Measurements from ENCODE around the gene ADRA2C. TPM values are rescaled to one million over a fixed set of nuclear protein-coding genes. Genes with fewer than 3 reads are reported as not detected.

ADRA2C gene
- total RNA-seq, 1 experiment from 2014 or later: not detected

GRCh38 chr4:3748136-3748898 lies 17.9 kb upstream of the ADRA2C start:
- Histone ChIP-seq H3F3A (ENCODE audit: low read length, unreplicated experiment) (peaks cover 17% of the 10 kb centered on the region), H3K4me2 (ENCODE audit: low read length) (no peak overlapping the region), H3K9me3 (ENCODE audit: low read length) (0 out of 2 replicates have a peak, but pooled peaks cover 4% of the 10 kb centered on the region), H3K4me3 (ENCODE audit: low read length) (no peak overlapping the region), H3K27me3 (ENCODE audit: low read length) (peaks cover 43% of the 10 kb centered on the region), H3K9me2 (replicated peaks; ENCODE audit: low read length) (no peaks in the 10 kb centered on the region), H3K9ac (ENCODE audit: low read length) (no peak overlapping the region), H3K4me1 (ENCODE audit: insufficient read depth, low read length) (no peaks in the 10 kb centered on the region), H2AFZ (ENCODE audit: low read length) (no peak overlapping the region), H4K20me1 (ENCODE audit: low read length) (no peaks in the 10 kb centered on the region), H3K27ac (ENCODE audit: low read length) (no peak overlapping the region), H3K79me2 (ENCODE audit: low read length) (no peaks in the 10 kb centered on the region), H3K36me3 (ENCODE audit: low read depth, low read length) (no peaks in the 10 kb centered on the region)
- TF ChIP-seq EZH2 (IDR thresholded peaks at IDR 0.05; ENCODE audit: low read length, unreplicated experiment): no peak
- TF ChIP-seq CTCF (conservative IDR thresholded peaks at IDR 0.05; ENCODE audit: low read depth, low read length): no peak
- no peak for TF ChIP-seq EZH2phosphoT487 (IDR thresholded peaks at IDR 0.05; ENCODE audit: borderline replicate concordance, low read length)
- ChIA-PET POLR2A (ENCODE audit: unreplicated experiment) (no interaction called here), CTCF (no interaction called here)
- no peak for ATAC-seq
- no TSS peak for BruUV-seq (replicated peaks)
- intact Hi-C loops (cut with micrococcal nuclease): no loop called here
- no peak for DNase-seq

GRCh38 chr4:3749081-3749480 lies 17.1 kb upstream of the ADRA2C start:
- no peaks in the 10 kb centered on the region for H4K20me1 ChIP-seq (ENCODE audit: low read length)
- ChIA-PET CTCF (no interaction called here), POLR2A (ENCODE audit: unreplicated experiment) (no interaction called here)
- no peaks in the 10 kb centered on the region for H3K9me2 ChIP-seq (replicated peaks; ENCODE audit: low read length)
- peaks cover 17% of the 10 kb centered on the region for H3F3A ChIP-seq (ENCODE audit: low read length, unreplicated experiment)
- no TSS peak for BruUV-seq (replicated peaks)
- H3K36me3 ChIP-seq (ENCODE audit: low read depth, low read length): no peaks in the 10 kb centered on the region
- ATAC-seq: no peak
- no peaks in the 10 kb centered on the region for H3K79me2 ChIP-seq (ENCODE audit: low read length)
- H3K4me3 ChIP-seq (ENCODE audit: low read length): no peak overlapping the region
- H3K4me1 ChIP-seq (ENCODE audit: insufficient read depth, low read length): no peaks in the 10 kb centered on the region
- H3K27me3 ChIP-seq (ENCODE audit: low read length): peaks cover 51% of the 10 kb centered on the region
- H3K27ac ChIP-seq (ENCODE audit: low read length): no peak overlapping the region
- H3K9me3 ChIP-seq (ENCODE audit: low read length): 0 out of 2 replicates have a peak, but pooled peaks cover 4% of the 10 kb centered on the region
- H2AFZ ChIP-seq (ENCODE audit: low read length): no peak overlapping the region
- TF ChIP-seq CTCF (conservative IDR thresholded peaks at IDR 0.05; ENCODE audit: low read depth, low read length) (no peak), EZH2 (IDR thresholded peaks at IDR 0.05; ENCODE audit: low read length, unreplicated experiment) (no peak), EZH2phosphoT487 (IDR thresholded peaks at IDR 0.05; ENCODE audit: borderline replicate concordance, low read length) (no peak)
- no peak overlapping the region for H3K9ac ChIP-seq (ENCODE audit: low read length)
- H3K4me2 ChIP-seq (ENCODE audit: low read length): no peak overlapping the region
- intact Hi-C loops (cut with micrococcal nuclease): no loop called here
- DNase-seq: no peak

- DNase-seq (no peak), ATAC-seq (no peak)
- H3K79me2 ChIP-seq (ENCODE audit: low read length): no peaks in the 10 kb centered on the region
- POLR2A ChIA-PET (ENCODE audit: unreplicated experiment): no interaction called here
- no peaks in the 10 kb centered on the region for H4K20me1 ChIP-seq (ENCODE audit: low read length)
- BruUV-seq (replicated peaks): no TSS peak
- H3K27ac ChIP-seq (ENCODE audit: low read length): no peak overlapping the region
- TF ChIP-seq CTCF (conservative IDR thresholded peaks at IDR 0.05; ENCODE audit: low read depth, low read length): no peak
- TF ChIP-seq EZH2 (IDR thresholded peaks at IDR 0.05; ENCODE audit: low read length, unreplicated experiment): no peak
- TF ChIP-seq EZH2phosphoT487 (IDR thresholded peaks at IDR 0.05; ENCODE audit: borderline replicate concordance, low read length): no peak
- 0 out of 2 replicates have a peak, but pooled peaks cover 4% of the 10 kb centered on the region for H3K9me3 ChIP-seq (ENCODE audit: low read length)
- no peak overlapping the region for H3K4me3 ChIP-seq (ENCODE audit: low read length)
- intact Hi-C loops (cut with micrococcal nuclease): no loop called here
- H3K9ac ChIP-seq (ENCODE audit: low read length): no peak overlapping the region
- no peaks in the 10 kb centered on the region for H3K9me2 ChIP-seq (replicated peaks; ENCODE audit: low read length)
- no peak overlapping the region for H3K4me2 ChIP-seq (ENCODE audit: low read length)
- H3K27me3 ChIP-seq (ENCODE audit: low read length): peaks cover 59% of the 10 kb centered on the region
- no peaks in the 10 kb centered on the region for H3K36me3 ChIP-seq (ENCODE audit: low read depth, low read length)
- H3K4me1 ChIP-seq (ENCODE audit: insufficient read depth, low read length): no peaks in the 10 kb centered on the region
- CTCF ChIA-PET: no interaction called here
- peaks cover 17% of the 10 kb centered on the region for H3F3A ChIP-seq (ENCODE audit: low read length, unreplicated experiment)
- no peak overlapping the region for H2AFZ ChIP-seq (ENCODE audit: low read length)
These were observed 15.9 kb upstream of the ADRA2C start for GRCh38 chr4:3750334-3750733.
